K562 (cell line): ENCODE measurements around the gene SLC22A23. TPM values are rescaled to one million over a fixed set of nuclear protein-coding genes. Genes with fewer than 3 reads are reported as not detected.
A peak's percentile ranks its signal among the peaks of the same experiment; 100 is the strongest.

Experiments
- ARID1B ChIP-seq: fragments of 450-650 bp; IDR thresholded peaks from 2 replicates; pipeline ENCODE4 v1.6.1; 2016; ENCODE audit warnings: antibody characterized with exemption, mild to moderate bottlenecking, inconsistent platforms
- DPF2 ChIP-seq: fragments of 450-650 bp; IDR thresholded peaks from 2 replicates; pipeline ENCODE4 v1.6.1; 2016
- GTF2B ChIP-seq: IDR thresholded peaks from 2 replicates; pipeline ENCODE4 v1.6.1; 2011; ENCODE audit not compliant: insufficient read length; ENCODE audit errors: extremely low read depth
- HLTF ChIP-seq: fragments of 450-650 bp; IDR thresholded peaks from 2 replicates; pipeline ENCODE4 v1.6.1; 2016
- TAL1 ChIP-seq: fragments of 450-650 bp; IDR thresholded peaks from 2 replicates; pipeline ENCODE4 v1.6.1; 2016; ENCODE audit warnings: mild to moderate bottlenecking
- ZNF24 ChIP-seq: fragments of 450-650 bp; IDR thresholded peaks from 2 replicates; pipeline ENCODE4 v1.6.1; 2016
- ZNF766 ChIP-seq: fragments of 200-800 bp; sonication (Bioruptor generic); conservative IDR thresholded peaks from 2 replicates; pipeline ENCODE4 v1.6.1; 2016; ENCODE audit warnings: missing genetic modification characterization, missing compliant biosample characterization
- polyA plus RNA-seq, 8 experiments: library from polyadenylated mRNA; depleted of rRNA in 4 of 8; stranded (reverse) in 5 of 8; unstranded in 3 of 8; fragments of >200 nt; fragmentation: Nextera tagmentation in 2 of 8; fragmentation: Illumina TruSeq in 1 of 8; extraction: Ambion mirVana in 2 of 8; extraction: Trizol in 1 of 8; gene quantifications; 2 replicates each; pipeline versions ENCODE4 v1.2.1 to v1.2.3, GENCODE V29; 2011 to 2014; ENCODE audit warnings: inconsistent platforms in 1 of 8, missing spikeins in 1 of 8
- total RNA-seq, 7 experiments: library from RNA; depleted of rRNA in 6 of 7; stranded (reverse); fragments of >200 nt in 6 of 7; fragmentation: Illumina TruSeq in 2 of 7; extraction: Trizol in 2 of 7; gene quantifications; 2 replicates each; pipeline versions ENCODE4 v1.2.1 to v1.2.3, GENCODE V29; 2011 to 2021; ENCODE audit warnings: low replicate concordance in 1 of 7
- TF ChIP-seq, protein P1 (sequence below): fragments of 200-600 bp; sonication (generic); IDR thresholded peaks from one replicate; pipeline ENCODE4 v1.6.1; 2012; ENCODE audit warnings: mild to moderate bottlenecking, low read depth, low read length, inconsistent platforms

The SLC22A23 gene
- total and polyA plus RNA-seq, 9 of the 15 experiments (the other 6 are each of a cell fraction or from before 2014, with no cell fraction given): 0.30 to 8.7 (median 2.5) TPM

DNA sequence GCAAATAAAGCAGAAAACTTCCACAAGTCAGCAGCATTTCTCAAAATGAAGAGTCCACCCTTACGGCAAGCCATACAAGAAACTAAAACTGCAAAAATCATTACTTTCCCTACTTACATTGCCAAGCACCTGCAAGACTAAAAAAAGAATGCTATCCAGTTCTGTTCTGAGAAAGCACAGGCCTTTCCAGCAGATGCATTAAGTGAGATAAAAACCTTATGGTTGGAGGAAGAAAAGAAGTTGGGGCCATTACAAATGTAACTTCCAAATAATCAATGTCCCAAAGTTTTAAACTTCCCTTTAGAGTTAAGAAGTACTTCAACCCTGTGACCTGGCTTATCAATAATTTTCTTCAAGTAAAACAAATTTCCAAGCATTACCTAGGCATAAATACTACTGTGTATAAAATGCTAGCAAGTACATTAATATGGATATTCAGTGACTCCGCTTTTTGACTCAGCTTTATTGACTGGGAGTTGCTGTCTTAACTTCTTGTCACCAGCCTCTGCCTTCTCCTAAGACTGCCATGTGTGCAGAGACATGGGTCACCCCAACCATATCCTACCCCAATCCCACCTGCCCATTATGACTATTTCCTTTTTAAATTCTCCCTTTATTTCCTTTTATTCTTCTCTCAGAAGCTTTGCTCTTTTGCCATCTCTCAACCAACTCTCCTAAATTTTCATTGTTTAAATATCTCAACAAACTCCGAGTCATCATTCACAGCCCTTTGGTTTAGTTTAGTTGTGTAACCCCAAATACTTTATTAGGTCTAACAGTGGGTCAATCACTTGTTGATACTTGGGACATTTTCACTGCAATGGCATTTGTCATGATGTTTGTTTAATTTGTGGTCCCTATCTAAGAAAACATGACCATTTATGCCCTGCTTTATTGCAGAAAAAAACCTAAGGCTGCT lies 49.7 kb downstream of the SLC22A23 start (continued):
- TF ChIP-seq, protein P1, sequence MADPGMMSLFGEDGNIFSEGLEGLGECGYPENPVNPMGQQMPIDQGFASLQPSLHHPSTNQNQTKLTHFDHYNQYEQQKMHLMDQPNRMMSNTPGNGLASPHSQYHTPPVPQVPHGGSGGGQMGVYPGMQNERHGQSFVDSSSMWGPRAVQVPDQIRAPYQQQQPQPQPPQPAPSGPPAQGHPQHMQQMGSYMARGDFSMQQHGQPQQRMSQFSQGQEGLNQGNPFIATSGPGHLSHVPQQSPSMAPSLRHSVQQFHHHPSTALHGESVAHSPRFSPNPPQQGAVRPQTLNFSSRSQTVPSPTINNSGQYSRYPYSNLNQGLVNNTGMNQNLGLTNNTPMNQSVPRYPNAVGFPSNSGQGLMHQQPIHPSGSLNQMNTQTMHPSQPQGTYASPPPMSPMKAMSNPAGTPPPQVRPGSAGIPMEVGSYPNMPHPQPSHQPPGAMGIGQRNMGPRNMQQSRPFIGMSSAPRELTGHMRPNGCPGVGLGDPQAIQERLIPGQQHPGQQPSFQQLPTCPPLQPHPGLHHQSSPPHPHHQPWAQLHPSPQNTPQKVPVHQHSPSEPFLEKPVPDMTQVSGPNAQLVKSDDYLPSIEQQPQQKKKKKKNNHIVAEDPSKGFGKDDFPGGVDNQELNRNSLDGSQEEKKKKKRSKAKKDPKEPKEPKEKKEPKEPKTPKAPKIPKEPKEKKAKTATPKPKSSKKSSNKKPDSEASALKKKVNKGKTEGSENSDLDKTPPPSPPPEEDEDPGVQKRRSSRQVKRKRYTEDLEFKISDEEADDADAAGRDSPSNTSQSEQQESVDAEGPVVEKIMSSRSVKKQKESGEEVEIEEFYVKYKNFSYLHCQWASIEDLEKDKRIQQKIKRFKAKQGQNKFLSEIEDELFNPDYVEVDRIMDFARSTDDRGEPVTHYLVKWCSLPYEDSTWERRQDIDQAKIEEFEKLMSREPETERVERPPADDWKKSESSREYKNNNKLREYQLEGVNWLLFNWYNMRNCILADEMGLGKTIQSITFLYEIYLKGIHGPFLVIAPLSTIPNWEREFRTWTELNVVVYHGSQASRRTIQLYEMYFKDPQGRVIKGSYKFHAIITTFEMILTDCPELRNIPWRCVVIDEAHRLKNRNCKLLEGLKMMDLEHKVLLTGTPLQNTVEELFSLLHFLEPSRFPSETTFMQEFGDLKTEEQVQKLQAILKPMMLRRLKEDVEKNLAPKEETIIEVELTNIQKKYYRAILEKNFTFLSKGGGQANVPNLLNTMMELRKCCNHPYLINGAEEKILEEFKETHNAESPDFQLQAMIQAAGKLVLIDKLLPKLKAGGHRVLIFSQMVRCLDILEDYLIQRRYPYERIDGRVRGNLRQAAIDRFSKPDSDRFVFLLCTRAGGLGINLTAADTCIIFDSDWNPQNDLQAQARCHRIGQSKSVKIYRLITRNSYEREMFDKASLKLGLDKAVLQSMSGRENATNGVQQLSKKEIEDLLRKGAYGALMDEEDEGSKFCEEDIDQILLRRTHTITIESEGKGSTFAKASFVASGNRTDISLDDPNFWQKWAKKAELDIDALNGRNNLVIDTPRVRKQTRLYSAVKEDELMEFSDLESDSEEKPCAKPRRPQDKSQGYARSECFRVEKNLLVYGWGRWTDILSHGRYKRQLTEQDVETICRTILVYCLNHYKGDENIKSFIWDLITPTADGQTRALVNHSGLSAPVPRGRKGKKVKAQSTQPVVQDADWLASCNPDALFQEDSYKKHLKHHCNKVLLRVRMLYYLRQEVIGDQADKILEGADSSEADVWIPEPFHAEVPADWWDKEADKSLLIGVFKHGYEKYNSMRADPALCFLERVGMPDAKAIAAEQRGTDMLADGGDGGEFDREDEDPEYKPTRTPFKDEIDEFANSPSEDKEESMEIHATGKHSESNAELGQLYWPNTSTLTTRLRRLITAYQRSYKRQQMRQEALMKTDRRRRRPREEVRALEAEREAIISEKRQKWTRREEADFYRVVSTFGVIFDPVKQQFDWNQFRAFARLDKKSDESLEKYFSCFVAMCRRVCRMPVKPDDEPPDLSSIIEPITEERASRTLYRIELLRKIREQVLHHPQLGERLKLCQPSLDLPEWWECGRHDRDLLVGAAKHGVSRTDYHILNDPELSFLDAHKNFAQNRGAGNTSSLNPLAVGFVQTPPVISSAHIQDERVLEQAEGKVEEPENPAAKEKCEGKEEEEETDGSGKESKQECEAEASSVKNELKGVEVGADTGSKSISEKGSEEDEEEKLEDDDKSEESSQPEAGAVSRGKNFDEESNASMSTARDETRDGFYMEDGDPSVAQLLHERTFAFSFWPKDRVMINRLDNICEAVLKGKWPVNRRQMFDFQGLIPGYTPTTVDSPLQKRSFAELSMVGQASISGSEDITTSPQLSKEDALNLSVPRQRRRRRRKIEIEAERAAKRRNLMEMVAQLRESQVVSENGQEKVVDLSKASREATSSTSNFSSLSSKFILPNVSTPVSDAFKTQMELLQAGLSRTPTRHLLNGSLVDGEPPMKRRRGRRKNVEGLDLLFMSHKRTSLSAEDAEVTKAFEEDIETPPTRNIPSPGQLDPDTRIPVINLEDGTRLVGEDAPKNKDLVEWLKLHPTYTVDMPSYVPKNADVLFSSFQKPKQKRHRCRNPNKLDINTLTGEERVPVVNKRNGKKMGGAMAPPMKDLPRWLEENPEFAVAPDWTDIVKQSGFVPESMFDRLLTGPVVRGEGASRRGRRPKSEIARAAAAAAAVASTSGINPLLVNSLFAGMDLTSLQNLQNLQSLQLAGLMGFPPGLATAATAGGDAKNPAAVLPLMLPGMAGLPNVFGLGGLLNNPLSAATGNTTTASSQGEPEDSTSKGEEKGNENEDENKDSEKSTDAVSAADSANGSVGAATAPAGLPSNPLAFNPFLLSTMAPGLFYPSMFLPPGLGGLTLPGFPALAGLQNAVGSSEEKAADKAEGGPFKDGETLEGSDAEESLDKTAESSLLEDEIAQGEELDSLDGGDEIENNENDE: no peak
- TF ChIP-seq HLTF (no peak), TAL1 (peak; percentile 79), GTF2B (no peak), DPF2 (peak; percentile 70), ARID1B (peak; percentile 88), ZNF766 (CRISPR knock-in tag) (peak; percentile 70; the same call in 1 of the 2 replicates), ZNF24 (no peak)
